Glomerular endothelial cell (primary cell): ENCODE data around the gene ADGRD2. TPM values are rescaled to one million over a fixed set of nuclear protein-coding genes. Genes with fewer than 3 reads are reported as not detected.

Source experiments
- DNase-seq: peaks from one replicate; pipeline ENCODE4 v3.0.0-alpha.2; 2011; ENCODE audit warnings: low read depth, low spot score; ENCODE audit errors: extremely low read depth
- total RNA-seq: library from RNA; depleted of rRNA; stranded (reverse); fragments of >200 nt; gene quantifications from 2 replicates; pipeline ENCODE4 v1.2.3, GENCODE V29; 2015

The ADGRD2 gene
- total RNA-seq, 1 donor from 2014 or later, result not detected

DNA sequence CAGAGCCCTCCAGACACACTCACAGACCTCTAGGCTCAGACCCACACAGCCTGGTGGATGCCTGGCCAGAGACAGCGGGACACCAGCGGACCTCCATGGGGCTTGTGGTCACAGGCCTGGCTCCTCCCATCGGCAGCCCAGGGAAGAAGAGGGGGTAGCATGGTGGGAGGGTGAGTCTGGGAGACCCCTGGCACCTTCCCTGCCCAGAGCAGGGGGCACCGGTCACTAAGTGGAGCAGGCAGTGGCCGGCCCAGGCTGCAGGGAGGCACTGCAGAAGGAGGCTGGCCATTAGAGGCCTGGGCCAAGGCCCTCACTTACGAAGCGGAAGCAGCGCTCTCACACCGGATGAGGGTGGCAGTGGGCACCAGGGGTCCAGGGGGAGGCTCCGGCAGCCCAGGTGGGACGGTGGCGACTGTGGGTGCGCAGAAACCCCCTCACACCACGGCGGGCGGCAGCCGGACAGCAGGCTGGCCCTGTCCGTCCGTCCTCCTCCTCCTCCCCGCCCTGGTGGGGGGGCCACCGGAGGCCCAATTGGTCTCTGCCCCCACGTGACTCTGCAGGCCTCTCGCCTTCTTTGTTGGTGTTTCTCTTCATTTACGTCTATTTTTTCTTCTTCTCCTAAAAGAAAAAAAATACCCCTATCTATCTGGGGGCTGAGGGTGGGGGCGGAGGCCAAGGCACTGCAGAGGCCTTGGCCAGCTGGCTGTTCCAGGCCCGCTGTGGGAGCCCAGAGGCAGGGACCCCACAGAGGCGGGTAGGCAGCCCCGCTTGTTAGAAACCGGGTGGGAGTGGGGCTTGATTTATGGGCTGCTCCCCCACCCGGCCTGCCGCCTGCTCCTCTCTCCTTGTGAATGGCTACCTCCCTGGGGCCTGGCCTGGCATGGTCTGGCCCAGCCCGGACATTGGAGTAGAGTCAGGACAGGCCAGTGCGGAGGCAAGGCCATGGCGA lies 57.0 kb downstream of the ADGRD2 start, which contains the start of gene NR5A1:
TSS of gene NR5A1 (minus strand) at position 469 of the 949 bp plus-strand sequence. CDS start 4,004 bp downstream, outside the sequence.
- DNase-seq, result no peak

DNA sequence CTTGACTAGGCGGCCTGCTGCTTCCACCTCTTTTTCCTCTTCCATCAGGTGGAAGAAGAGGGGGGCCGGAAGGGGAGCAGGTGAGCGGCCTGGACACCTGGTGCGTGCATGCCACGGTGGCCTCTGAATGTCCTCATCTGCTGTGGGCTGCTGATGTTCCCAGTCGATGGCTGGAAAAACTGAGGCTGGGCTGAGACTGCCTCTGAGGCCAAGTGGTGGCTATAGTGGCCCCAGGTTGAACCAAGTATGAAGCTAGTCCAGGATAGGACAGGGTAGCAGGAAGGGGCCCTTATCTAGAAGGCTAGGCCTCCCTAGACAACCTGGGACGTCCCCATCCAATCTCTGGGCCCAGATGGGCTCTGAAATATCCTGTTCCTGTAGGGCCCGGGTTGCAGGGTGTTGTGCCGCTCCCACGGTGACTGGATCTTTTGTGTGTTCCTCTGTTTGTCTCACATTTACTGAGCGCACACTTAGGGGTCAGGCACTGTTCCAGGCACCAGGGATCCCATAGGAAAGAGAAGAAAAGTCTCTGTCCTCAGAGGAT lies 57.7 kb downstream of the ADGRD2 start:
- DNase-seq, result no peak

- no peak for DNase-seq
Observed at GRCh38 chr9:124510650-124511425, 60.6 kb downstream of the ADGRD2 start.

DNA sequence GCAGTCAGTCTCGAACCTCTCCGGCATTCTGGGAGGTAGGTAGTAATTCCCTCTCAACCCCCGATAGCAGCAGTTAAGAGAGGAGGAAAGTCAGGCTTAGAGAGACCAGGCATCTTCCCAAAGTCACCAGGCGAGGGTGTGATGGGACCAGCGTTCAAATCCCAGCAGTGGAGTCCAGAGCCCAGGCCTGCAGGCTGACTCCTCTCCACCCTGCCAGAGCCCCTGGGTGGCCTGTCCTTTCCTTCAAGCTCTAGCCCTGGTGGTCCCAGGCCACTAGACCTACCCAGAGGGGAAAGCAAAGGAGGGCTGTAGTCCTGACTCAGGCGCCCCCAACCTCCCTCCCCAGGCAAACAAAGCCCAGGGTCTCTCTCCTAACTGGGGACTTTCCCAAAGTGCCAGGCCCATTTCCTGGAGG lies 61.2 kb downstream of the ADGRD2 start:
- no peak for DNase-seq

- DNase-seq, result no peak
Observed at GRCh38 chr9:124511891-124512805, 61.9 kb downstream of the ADGRD2 start.

GRCh38 chr9:124512806-124513204 lies 62.6 kb downstream of the ADGRD2 start:
- DNase-seq, result no peak

DNA sequence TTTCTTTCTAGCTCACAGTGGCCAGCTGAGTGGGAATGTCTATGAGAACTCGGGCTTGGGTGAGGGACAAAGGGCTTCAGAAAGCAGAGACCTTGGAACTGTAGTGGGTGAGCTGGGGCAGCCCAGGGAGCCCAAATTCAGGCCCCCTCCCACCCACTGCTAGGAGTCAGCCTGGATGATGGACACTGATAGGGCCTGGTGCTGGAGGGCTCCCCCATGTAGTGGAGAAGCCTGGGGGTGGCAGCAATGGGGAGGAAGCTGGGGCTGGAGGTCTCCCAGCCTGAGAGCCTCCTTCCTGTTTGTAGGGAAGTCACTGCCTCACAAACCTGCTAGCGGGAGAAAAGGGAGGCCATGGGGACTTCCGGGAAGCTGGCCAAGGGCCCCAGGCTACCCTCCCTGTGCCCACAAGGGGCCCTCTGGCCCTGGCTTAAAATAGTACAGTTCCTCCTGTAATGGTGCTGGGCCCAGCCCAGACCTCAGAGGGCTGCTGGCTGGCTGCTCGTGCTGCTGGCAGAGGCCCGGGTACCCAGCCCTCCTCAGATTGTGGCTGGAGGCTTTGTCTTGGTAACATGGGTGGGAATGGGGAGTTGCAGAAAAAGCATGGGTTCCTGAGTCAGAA lies 63.2 kb downstream of the ADGRD2 start:
- DNase-seq, result no peak

DNA sequence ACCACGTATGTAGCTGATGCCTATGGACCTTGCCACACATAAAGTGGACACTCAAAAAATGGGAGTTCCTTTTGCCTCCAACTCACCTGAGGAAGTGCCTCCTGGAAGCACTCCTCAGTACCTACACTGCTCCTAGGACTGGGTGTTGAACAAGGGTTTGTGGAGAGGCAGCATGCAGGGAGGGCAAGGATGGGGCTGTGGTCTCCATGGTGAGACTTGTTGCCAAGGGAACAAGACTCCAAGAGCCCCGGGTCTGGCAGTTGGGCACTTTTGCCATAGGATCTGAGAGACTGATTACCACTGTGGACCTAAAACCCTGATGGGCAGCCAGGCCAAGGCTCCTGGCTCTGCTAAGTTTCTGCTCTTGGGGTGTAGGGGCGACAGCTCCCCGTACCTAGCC lies 63.9 kb downstream of the ADGRD2 start:
- DNase-seq, result no peak

DNA sequence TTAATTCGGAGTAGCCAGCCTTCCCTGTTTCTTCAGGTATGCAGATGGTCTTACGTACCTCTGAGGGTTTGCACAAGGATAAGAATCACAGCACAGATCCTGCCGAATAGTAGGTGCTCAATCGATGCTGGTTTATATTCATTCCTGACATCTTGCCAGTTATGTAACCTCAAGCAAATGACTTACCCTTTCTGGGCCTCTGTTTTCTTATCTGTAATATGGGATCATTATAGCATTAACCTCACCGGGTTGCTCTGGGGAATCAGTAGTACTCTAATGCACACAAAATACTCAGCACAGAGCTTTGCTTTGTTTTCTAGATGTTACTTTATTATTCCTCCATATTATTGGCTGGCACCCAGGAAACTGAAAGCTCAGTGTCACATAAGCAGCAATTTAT lies 64.6 kb downstream of the ADGRD2 start:
- no peak for DNase-seq

GRCh38 chr9:124517600-124517999 lies 67.3 kb downstream of the ADGRD2 start:
- no peak for DNase-seq

DNA sequence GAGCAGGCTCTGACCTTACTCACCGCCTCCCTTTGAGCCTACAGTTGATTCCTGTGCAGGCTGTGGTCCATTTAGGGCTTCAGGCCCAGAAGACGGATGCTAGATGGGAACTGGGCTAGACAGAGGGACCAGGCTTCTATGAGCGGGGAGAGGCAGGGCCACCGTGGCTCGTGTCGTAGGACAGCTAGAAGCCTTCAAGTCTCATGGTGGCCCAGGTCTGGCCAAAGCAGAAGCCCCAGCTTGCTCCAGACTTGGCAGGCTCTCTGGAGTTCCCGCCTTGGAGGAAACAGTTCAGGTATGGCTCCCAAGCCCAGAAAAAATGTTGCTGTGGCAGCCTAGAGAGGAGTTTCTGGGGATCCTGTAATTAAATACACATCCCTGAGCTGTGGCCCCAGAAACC lies 67.9 kb downstream of the ADGRD2 start:
- DNase-seq, result no peak

GRCh38 chr9:124520206-124520596 lies 70.0 kb downstream of the ADGRD2 start:
- DNase-seq, result no peak

GRCh38 chr9:124521142-124521541 lies 70.9 kb downstream of the ADGRD2 start:
- no peak for DNase-seq

- DNase-seq, result no peak
Observed at GRCh38 chr9:124522121-124523098, 72.2 kb downstream of the ADGRD2 start.

- DNase-seq, result no peak
Observed at GRCh38 chr9:124526174-124526573, 75.9 kb downstream of the ADGRD2 start.

- no peak for DNase-seq
Observed at GRCh38 chr9:124527781-124528180, 77.5 kb downstream of the ADGRD2 start.
